ENCODE results near the gene GRIA4.
"Not testable (repeated sequence)": the region's sequence is repeated elsewhere in the genome, so short reads cannot be mapped to it uniquely, and the experiment has no call there.

Gene GRIA4

DNA sequence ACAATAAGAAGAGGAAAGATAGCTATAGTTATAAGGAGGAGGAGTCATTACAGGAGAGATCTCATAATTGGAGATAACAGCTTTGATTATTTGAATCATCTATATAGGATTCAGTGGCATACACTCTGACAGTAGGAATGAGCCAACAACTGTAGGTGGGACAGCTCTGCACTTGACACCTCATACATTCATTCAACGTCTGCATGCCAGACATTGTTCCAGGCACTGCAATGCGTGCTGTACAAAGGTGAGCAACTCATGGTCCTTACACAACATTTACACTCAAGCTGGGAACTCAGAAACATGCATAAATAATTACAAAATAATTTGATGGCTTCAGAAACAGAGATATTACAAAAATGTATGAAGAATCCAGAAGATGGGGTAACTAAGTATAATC is 257.9 kb downstream of the GRIA4 start:
- no peak for DNase-seq

DNA sequence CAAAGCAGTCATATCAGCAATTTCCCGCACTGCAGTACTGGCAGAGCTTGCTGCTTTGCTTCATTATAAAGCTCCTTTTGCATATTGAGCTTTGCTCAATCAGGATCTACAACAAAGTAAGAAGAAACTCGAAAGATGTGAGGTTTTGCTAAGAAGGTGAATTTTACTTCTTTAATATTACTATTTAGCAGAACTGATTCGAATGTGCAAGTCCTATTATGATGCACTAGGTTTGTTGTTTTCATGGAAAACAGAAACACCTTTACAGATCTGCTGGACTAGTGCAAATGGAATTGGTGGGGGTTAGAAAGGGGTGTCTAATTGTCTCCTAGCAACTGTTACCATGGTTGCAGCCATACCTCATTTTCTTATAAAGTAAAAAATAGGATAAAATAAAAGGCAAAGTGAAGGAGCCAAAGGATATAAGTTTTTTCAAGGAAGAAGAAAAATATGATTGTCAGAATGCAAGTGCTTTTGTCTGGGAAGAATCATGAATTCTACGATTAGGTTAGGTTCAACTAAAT is 259.0 kb downstream of the GRIA4 start:
- no peak for DNase-seq

DNA sequence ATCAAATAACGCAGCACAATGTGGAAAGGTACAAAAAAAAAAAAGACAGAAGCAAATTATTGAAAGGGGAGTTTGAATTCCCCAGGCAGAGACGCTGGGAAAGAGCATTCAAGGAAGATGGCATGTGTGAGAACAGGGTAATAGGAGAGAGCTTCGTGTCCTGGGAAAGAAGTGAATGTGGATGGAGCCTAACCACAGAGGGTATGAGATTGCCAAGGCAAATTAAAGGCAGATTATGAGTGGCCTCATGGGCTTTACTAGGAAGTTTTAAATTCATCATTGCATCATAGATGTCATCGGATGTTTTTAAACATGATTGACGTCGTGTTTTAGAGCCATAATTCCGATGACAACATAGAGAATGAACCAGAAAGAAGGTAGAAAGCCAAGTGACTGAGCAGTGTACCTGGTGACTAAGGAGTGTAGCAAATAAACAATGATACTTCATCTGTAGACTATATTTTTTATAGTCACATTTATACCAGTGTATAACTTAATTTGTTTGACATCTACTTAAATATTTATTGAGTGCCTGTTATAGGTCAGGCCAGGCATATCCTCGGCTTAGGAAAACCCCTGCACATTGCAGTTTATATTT is 260.7 kb downstream of the GRIA4 start:
- DNase-seq, result no peak

DNA sequence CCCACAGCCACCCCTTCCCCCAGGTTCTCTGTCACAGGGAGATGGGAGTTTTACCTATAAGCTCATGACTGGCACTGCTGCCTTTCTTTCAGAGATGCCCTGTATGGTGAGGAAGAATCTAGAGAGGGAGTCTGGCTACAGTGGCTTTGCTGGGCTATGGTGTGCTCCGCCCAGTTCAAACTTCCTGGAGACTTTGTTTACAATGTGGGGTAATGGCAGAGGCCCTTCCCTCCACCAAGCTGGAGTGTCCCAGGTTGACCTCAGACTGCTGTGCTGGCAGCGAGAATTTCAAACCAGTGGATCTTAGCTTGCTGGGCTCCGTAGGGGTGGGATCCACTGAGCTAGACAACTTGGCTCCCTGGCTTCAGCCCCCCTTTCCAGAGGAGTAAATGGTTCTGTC is 268.6 kb downstream of the GRIA4 start:
- DNase-seq, result no peak

DNA sequence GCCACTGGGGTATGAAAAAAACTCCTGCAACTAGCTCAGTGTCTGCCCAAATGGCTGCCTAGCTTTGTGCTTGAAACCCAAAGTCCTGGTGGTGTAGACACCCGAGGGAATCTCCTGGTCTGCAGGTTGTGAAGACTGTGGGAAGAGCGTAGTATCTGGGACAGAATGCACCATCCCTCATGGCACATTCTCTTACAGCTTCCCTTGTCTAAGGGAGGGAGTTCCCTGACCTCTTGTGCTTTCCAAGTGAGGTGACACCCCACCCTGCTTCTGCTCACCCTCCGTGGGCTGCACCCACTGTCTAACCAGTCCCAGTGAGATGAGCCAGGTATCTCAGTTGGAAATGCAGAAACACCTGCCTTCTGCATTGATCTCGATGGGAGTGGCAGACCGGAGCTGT is 269.1 kb downstream of the GRIA4 start:
- DNase-seq, result not testable (repeated sequence)

DNA sequence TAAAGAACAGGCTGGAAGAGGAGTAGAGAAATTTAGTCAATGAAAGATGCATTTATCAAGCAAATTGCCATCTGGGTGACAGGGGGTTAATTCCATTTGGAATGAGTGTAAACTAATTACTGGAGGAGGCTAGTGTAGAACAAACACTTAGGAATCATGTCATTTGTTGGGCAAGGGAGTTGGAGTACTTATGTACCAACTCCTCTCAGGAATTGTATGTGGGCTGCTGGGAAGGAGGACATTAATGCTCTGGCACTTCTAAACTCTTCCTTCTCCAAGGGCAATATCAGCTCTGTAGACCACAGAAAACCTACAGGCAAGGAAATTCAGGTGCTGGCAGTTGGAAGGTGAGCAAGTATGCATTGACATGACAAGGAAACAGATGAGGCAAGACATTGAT is 271.2 kb downstream of the GRIA4 start:
- DNase-seq, result no peak

DNA sequence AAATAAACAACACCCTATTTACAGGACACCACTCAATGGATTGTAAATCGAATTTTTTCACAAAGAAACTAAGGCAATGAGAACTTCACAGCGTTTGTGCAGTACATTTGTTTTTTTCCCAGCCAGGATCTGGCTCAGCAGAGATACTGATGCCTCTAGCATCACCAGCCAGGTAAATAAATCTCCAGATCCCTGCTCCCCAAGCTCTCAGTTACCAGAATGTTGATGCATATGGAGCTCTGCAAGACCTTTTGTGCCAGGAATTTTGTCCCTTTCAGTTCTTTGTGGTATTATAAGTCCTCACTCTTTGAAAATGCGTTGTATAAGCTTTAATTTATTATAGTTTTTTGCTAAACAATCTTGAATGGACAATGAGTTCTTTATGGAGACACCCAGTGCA is 274.6 kb downstream of the GRIA4 start:
- no peak for DNase-seq

DNA sequence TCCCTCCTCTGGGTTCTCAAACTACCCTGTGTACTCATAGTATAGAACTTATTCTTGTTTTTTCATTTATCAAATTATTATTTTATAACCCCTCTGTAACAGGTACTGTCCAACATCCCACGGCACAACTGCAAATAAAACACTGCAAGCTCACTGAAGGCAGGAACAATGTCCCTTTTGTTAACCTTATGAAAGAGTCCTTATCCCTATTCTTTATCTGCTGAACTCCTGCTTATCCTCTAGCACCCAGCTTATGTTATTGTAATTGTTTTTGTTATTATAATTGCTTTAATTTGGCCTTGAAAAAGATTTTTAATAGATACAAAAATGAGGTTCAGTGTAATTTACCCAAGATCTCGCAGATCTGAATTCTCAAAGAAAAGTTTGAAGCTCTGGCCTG is 281.8 kb downstream of the GRIA4 start:
- DNase-seq, result no peak

DNA sequence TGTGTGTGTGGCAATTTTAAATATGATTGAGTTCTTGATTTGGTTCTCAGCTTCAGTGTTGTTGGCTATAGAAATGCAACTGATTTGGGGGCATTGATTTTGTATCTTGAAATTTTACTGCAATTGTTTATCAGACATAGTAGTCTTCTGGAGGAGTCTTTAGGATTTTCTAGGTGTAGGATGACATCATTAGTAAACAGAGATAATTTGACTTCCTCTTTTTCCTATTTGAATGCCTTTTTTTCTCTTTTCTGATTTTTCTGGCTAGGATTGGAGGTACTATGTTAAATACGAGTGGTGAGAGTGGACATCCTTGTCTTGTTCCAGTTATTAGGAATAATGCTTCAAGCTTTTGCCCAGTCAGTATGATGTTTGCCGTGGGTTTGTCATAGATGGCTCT is 287.3 kb downstream of the GRIA4 start:
- no peak for DNase-seq

DNA sequence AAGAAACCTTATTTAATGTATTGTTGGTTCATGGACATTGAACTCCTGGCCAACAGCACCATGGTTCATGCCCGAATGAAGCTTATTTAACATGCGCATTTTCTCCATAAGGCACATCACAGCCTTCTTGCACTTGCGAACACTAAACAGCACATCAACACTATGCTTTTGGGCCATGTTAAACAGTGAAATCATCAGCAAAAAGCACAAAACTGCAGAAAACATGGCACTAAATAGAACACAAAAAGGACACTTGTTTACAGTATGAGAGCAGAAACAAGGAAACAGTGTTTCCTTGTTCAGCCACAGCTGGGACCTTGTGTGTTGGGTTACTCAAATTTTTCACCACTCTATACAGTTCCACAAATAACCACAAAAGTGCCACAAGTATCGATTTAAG is 289.9 kb downstream of the GRIA4 start:
- DNase-seq, result no peak

DNA sequence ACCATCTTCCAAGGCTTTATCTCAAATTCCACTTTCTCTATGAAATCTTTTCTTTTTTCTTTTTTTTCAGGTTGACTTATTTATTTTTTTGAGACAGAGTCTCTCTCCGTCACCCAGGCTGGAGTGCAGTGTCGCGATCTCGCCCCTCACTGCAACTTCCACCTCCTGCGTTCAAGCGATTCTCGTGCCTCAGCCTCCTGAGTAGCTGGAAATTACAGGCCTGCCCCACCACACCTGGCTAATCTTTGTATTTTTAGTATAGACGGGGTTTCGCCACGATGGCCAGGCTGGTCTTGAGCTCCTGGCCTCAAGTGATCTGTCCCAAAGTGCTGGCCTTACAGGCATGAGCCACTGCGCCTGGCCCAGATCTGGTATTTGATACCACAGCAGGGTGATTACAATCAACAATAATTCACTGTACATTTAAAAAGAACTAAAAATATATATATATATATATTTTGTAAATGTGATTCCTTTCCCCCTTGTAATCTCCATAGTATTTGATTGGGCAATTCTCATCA is 290.7 kb downstream of the GRIA4 start:
- no peak for DNase-seq

DNA sequence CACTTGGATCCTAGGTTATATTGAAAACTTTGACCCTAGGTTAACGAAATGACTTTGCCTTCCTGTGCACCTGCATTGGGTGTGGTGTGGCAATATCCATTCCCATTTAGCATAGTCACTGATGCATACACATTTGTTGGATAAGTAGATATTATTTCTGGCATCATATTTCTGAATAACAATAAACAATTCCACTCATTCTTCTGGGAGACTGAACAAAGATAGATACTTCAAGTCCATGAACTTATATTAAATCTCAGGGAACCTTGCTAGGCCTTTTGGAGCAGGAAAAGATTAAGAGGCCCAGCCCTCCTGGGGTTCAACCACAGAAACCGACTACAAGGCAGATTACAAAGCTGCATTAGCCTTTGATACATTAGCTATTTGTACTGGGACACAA is 293.2 kb downstream of the GRIA4 start:
- no peak for DNase-seq

DNA sequence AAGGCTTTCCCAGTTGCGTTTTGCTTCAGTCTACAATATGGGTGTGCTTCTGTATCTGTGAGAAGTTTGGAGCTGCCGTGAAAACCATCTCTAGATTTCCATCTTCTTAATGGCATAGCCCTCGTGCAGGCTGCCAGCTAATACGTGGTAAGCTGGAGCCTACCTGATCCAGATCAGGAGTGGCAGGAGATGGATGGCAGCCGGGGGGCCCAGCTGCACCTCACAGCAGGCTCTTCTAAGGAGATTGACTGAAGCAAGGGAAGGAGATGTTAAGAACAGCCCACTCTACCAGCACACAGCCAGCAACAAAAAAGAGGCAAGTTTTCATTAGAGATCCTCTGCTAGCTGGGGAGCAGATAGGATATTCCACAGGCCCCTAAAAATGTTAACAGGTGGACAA is 296.6 kb downstream of the GRIA4 start:
- DNase-seq, result no peak

DNA sequence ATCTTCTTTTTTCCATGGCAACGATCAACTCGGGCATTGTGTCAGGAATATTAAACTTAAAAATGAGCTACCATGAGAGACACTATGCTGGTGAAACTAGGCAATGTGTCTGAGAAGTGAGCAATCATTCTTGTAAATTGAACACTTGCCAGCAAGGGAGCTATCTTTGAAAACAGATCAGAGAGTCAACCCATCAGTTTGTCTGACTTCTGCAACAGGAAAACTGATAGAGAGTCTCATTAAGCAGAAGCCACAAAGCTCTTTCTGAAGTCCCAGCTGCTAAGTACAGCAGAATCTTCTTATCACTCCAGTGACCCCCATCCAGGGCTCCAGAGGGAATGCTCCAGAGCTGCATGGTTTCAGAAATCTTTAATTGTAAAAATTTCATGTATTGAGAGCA is 297.4 kb downstream of the GRIA4 start:
- no peak for DNase-seq

DNA sequence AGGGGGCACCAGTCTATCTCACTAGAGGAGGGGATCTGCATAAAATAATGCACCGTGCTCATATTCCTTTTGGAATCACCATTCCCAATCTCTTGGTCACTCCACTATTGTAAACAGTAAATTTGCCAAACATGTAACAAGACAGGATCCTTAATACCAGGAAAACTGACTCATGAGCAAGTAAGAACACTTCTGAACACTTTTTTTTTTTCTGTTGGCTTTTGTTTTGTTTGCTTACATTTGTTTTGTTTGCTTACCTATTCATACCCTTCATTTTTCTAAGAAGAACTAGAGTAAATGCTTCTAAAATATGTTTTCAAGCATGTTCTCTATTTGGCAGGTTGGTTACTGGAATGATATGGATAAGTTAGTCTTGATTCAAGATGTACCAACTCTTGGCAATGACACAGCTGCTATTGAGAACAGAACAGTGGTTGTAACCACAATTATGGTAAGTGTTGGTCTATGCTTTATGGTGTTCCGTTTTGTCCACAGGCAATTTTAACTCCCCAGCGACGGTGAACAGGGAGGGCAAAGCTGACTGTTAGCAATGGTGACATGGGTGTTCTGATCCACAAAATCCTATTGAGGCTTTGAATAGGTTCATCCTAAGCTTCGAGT is 300.3 kb downstream of the GRIA4 start:
- DNase-seq, result no peak

DNA sequence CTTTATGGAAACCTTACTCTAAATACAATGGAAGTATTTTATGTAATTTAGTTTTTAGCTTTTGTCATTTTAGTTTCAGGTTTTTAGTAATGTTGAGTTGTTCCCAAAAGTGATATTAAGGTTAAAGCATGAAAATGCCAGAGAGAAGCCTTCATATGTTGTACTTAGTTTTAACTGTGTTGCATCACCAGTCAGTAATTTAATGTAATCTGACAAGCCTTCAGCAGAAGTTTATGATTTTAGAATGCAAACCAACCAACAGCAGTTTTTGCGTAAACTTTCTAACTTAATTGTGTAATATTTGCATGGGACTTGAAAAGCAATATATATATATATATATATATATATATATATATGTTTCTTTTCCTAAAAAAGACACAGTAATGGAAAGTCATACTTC is 301.6 kb downstream of the GRIA4 start:
- DNase-seq, result no peak

DNA sequence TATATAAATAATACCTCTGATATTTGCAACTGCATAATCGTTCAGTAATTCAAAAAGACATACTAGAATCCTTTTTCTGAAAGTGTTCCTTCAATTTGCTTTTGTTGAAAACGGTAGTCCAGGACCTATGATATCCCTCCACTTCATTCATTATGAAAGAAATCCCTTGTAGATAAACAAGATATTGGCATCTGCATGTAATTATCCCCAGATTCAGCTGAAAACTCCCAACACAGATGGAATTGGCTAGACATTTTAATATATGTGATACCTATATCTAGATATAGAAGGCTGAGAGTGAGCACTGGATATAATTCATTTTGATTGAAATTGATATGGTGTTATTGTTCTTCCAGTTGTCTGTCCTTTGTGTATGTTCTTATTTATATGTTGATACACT is 302.8 kb downstream of the GRIA4 start:
- DNase-seq, result no peak

DNA sequence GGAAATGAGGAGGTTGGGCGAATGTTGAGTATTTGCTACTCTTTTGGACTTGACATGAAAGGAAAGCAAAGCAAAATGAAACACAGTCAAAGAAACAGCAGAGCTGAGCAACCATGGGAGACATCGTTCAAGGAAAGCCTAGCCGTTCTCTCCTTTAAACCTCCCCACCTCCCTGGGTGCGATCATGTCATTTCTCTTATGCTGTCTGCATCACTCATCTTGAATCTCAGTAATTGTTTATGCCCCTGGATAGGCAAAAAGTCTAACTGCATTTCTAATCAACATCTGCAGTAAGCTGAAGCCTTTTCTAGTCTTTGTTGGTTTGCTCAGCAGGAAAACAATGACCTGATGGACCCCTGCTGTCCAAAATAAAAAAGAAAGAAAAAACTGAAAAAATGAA is 305.1 kb downstream of the GRIA4 start:
- no peak for DNase-seq

DNA sequence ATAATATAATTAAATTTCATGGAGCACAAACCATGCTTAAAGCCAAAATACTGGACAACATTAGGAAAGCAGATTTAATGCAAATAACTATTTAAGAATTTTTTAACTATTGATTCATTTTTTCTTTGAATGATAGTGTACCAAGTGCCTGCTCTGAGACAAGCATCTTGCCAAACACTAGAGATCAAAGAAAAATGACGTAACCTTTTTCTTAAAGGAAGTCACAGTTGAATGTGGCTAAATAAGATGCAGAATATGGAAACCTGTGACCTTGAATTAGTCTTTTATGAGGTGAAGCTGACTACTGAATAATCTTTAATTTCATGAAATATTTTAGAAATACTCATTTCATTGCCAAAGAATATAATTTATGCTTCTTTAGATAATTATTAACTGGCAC is 308.2 kb downstream of the GRIA4 start:
- no peak for DNase-seq

DNA sequence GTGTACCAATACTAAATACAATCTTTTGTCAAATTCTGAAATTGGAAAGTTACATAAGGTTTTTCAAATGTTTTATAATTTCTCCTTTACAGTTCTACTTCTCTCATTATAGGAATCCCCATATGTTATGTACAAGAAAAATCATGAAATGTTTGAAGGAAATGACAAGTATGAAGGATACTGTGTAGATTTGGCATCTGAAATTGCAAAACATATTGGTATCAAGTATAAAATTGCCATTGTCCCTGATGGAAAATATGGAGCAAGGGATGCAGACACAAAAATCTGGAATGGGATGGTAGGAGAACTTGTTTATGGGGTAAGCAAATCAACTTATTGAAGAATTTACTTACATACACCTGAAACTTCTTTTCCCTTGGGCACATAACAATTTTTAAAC is 308.7 kb downstream of the GRIA4 start:
- DNase-seq, result no peak

DNA sequence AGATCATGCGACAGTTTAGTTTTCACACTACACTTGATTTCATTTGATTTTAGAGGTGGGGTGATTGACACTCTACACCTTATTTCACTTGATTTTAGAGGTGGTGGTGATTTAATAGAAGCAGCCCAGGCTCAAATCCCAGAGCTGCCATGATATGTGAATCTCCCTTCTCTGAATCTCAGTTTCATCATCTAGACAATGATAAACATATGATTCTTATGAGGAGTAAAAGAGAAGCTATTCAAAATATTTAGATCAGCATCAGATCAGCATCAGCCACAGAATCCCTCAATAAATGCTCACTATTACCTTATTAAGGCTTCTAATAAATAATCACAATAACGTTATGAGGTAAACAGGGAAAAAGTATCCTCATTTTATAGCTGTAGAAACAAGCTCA is 313.4 kb downstream of the GRIA4 start:
- no peak for DNase-seq

DNA sequence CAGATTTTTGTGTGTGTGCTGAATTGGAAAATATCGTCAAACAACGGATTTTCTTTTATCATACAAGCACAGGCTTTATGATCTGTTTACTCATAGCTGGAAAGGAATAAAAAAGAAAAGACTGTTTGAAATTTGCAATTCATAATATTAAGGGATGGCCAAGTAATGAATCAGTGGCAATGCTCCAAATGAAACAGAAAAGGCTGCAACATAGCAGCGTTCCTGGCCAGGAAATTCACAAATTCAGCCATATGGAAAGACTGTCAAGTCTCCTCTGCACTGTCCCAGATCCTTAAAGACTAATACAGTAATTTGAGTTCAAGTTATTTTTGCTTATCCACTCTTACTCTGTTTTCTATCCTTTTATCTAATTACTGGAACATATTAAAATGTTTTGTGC is 313.9 kb downstream of the GRIA4 start:
- DNase-seq, result no peak

DNA sequence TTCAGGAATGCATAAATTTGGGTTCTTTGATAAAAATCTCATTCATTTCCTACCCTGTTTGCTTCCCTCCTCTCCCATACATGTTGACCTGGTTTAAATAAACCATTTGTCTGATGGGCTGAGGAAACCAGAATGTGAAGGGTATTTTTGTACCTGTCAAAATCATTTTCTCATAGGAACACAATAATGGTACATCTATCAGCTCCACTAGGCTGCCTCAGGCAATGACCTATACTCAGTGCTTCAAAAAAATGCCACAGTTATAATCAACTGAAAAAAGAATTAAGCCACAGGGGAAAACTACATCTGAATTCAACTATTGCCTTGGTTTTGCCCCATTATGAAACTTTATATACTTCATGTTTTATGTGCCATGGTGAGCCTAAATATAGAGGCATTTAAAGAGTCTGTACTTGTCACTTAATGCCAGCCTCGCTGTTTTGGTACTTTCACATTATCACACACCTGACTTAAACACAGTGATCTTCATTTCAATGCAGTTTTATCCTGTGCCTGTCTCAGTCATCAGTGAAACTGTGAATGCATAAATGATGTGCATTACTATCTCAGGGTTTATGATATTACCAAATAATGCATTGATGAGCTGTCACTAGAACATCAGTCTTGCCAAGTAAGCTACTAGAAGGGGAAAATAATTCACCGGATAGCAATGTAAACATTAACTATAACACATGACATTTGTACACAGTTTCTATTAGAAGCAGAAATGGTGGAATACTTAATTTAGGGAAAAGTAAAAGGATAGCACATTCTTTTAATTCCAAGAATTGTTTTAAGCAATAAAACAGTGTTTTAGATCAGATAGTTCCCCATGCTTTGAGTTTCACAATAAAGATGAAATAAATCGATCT is 319.4 kb downstream of the GRIA4 start:
- DNase-seq, result no peak

DNA sequence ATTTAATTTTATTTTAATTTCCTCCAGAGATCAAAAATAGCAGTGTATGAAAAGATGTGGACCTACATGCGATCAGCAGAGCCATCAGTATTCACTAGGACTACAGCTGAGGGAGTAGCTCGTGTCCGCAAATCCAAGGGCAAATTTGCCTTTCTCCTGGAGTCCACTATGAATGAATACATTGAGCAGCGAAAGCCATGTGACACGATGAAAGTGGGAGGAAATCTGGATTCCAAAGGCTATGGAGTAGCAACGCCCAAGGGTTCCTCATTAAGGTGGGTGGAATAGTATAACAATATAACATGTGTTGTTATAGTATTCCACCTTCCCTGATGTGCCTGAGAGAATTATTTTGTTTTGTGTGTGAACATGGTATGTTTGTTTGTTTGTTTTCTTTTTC is 323.8 kb downstream of the GRIA4 start:
- no peak for DNase-seq
